OCI-LY7 (cell line): ENCODE results near the gene SIGLEC6.

Experiments
- CTCF ChIP-seq: fragments of 200-600 bp; sonication (generic); conservative IDR thresholded peaks from 2 replicates; pipeline ENCODE4 v1.5.1; 2014; ENCODE audit warnings: mild to moderate bottlenecking, antibody characterized with exemption, low read length, moderate library complexity, mixed read lengths
- EZH2phosphoT487 ChIP-seq: fragments of 200-600 bp; sonication (generic); IDR thresholded peaks from 2 replicates; pipeline ENCODE4 v1.6.1; 2018; ENCODE audit warnings: low read depth, borderline replicate concordance, mild to moderate bottlenecking, mixed run types, antibody characterized with exemption, low read length, moderate library complexity, mixed read lengths

DNA sequence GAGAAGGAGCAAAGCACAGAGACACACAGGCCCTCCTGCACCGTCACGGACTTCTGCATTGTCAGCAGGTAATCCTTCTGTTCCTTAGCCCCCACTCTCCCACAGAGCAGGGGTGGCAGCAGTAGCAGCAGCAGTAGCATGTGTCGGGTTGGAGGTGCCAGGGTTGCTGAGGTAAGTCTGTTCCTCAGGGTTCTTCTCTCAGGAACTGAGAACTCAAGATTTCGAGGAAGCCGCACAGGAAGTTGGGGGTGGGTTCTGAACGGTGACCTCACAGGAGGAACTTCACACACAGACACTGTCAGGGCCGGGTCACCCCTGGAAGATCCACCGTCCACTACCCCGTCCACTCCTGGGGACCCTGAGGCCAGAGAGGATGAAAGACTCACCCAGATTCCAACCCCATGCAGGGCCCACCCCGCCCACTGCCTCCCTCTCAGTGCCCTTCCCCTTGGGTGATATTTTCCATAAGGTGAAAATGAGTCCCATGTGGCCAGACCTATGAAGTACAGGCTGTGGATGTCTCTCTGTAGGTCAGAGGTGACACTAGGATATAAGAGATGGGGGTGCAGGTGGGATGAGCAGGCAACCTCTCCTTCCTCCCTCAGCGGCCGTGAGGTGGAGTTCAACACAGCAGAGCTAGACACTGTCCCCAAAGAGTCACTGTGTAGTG lies 29.7 kb downstream of the SIGLEC6 start, which contains the start of gene SIGLEC12:
- TF ChIP-seq CTCF (no peak), EZH2phosphoT487 (no peak)
